SU-DHL-6 (cell line): ENCODE results near the gene CFAP100.

Experiments used
- H2AFZ ChIP-seq: fragments of 200-600 bp; sonication (generic); 2 replicates; pipeline ENCODE4 v1.6.1; 2014; ENCODE audit warnings: low read depth, mild to moderate bottlenecking, moderate library complexity, mixed read lengths, antibody characterized with exemption, low read length; ENCODE audit not compliant: severe bottlenecking
- H3F3A ChIP-seq: fragments of 200-600 bp; shearing (Covaris generic); 2 replicates; pipeline ENCODE4 v1.6.0; 2016; ENCODE audit warnings: antibody characterized with exemption, mild to moderate bottlenecking; ENCODE audit not compliant: insufficient read depth
- H3K27ac ChIP-seq: fragments of 200-600 bp; sonication (generic); 2 replicates; pipeline ENCODE4 v1.5.1; 2016; ENCODE audit warnings: low read depth, mild to moderate bottlenecking, low read length, moderate library complexity, mixed read lengths
- H3K27me3 ChIP-seq: fragments of 200-600 bp; sonication (generic), shearing (Covaris generic); 2 replicates; pipeline ENCODE4 v1.6.0; 2014; ENCODE audit warnings: mild to moderate bottlenecking, low read length
- H3K36me3 ChIP-seq: fragments of 200-600 bp; sonication (generic); 2 replicates; pipeline ENCODE4 v1.6.1; 2014; ENCODE audit warnings: mild to moderate bottlenecking, low read length, mixed read lengths
- H3K4me2 ChIP-seq: fragments of 300-600, 200-600 bp; shearing (Covaris generic), sonication (generic); 2 replicates; pipeline ENCODE4 v1.6.0; 2014; ENCODE audit warnings: low read length, low read depth, mild to moderate bottlenecking; ENCODE audit not compliant: poor library complexity, severe bottlenecking
- H3K4me3 ChIP-seq: fragments of 200-600 bp; sonication (generic); 2 replicates; pipeline ENCODE4 v1.5.1; 2014; ENCODE audit warnings: antibody characterized with exemption, low read length, mild to moderate bottlenecking, mixed read lengths; ENCODE audit not compliant: insufficient read depth, poor library complexity, severe bottlenecking
- H3K79me2 ChIP-seq: fragments of 200-600 bp; sonication (generic); 2 replicates; pipeline ENCODE4 v1.6.1; 2014; ENCODE audit warnings: mild to moderate bottlenecking, low read length, moderate library complexity; ENCODE audit not compliant: insufficient read depth
- H3K9ac ChIP-seq: fragments of 200-600 bp; sonication (generic); 2 replicates; pipeline ENCODE4 v1.7.0; 2014; ENCODE audit warnings: mild to moderate bottlenecking, low read length
- H3K9me2 ChIP-seq: fragments of 200-600 bp; sonication (generic); replicated peaks from 2 replicates; pipeline ENCODE4 v1.6.1; 2014; ENCODE audit warnings: low read length; ENCODE audit not compliant: insufficient read depth
- H3K9me3 ChIP-seq: fragments of 200-600 bp; sonication (generic); 2 replicates; pipeline ENCODE4 v1.6.1; 2014; ENCODE audit warnings: low read length, mixed read lengths; ENCODE audit not compliant: insufficient read depth
- H4K20me1 ChIP-seq: fragments of 200-600 bp; sonication (generic); 2 replicates; pipeline ENCODE4 v1.6.1; 2014; ENCODE audit warnings: low read depth, mild to moderate bottlenecking, antibody characterized with exemption, low read length, moderate library complexity, mixed read lengths
- CTCF ChIP-seq: fragments of 200-600 bp; sonication (generic); IDR thresholded peaks from one replicate; pipeline ENCODE4 v1.5.1; 2017; ENCODE audit warnings: antibody characterized with exemption, mild to moderate bottlenecking, low read length, moderate library complexity; ENCODE audit not compliant: insufficient read depth, poor library complexity, severe bottlenecking
- EZH2phosphoT487 ChIP-seq: fragments of 200-600 bp; sonication (generic), shearing (Covaris generic); conservative IDR thresholded peaks from 2 replicates; pipeline ENCODE4 v1.6.1; 2018; ENCODE audit warnings: mild to moderate bottlenecking, antibody characterized with exemption, low read length, moderate library complexity, mixed read lengths

The CFAP100 gene

GRCh38 chr3:126377211-126377610 is 17.5 kb upstream of the CFAP100 start:
- Histone ChIP-seq H3K9ac (no peak overlapping the region), H4K20me1 (no peaks in the 10 kb centered on the region), H3K36me3 (no peaks in the 10 kb centered on the region), H3K79me2 (no peaks in the 10 kb centered on the region), H3K4me3 (no peak overlapping the region), H3K27me3 (no peaks in the 10 kb centered on the region), H3K9me2 (no peaks in the 10 kb centered on the region), H3K4me2 (no peak overlapping the region), H3K9me3 (no peaks in the 10 kb centered on the region), H2AFZ (no peak overlapping the region), H3F3A (no peaks in the 10 kb centered on the region), H3K27ac (no peak overlapping the region)
- no peak for TF ChIP-seq CTCF
- no peak for TF ChIP-seq EZH2phosphoT487

DNA sequence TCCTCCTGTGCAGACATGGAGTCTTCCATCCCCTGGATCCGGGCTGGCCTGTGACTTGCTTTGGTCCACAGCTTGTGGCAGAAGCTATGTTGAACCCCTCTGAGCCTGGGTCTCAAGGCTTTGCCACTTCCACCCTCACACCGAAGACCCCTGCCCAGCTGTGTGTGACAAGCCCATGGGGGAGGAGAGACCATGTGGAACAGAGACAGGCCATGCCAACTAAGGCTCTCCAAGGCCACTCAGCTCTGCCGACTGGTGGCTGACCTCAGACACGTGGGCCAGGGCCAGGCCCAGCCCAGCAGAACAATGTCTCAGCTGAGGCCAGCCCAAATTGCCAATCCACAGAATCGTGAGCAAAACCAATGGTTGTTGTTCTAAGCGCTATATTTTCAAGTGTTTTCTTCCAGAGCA is 16.4 kb upstream of the CFAP100 start:
- no peaks in the 10 kb centered on the region for H3K79me2 ChIP-seq
- no peaks in the 10 kb centered on the region for H3K36me3 ChIP-seq
- no peak overlapping the region for H3K27ac ChIP-seq
- no peak overlapping the region for H3K4me3 ChIP-seq
- TF ChIP-seq EZH2phosphoT487 (no peak), CTCF (no peak)
- H4K20me1 ChIP-seq = no peaks in the 10 kb centered on the region
- no peaks in the 10 kb centered on the region for H3F3A ChIP-seq
- H3K9me2 ChIP-seq = no peaks in the 10 kb centered on the region
- no peak overlapping the region for H2AFZ ChIP-seq
- H3K27me3 ChIP-seq = no peaks in the 10 kb centered on the region
- no peaks in the 10 kb centered on the region for H3K9me3 ChIP-seq
- no peak overlapping the region for H3K4me2 ChIP-seq
- no peak overlapping the region for H3K9ac ChIP-seq

DNA sequence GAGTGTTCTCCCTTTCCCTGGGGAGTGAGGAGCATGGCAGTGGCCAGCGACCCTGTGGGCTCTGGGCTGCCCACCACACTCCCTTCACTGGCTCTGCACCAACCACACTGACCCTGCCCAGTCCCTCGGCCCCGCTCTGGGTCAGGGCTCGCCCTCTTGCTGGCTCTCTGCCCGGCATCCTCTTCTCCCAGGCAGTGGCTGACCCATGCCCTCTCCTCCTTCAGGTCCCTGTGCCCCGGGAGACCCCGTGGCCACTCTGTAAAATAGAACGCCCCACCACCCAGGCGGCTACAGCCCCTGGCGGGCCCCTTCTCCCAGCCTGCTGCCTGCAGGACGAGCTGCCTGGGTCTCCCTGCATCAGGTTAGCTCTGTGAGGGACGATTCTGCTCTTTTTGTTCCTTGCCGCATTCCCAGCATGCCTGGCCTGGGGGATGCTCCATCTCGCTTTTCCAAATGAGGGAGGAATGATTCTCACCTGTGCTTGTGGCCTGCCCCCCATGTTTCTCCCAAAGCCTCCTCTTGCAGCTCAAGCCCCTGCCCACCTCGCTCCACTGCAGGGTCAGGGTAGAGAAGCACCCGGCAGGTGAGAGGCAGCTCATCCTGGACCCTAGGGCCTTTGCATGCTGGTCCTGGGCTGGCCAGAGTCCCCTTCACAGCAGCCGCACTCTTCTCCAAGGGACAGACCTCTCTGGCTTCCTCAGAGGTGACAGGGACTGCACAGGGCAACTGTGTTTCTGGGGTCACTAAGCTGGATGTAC is 14.5 kb upstream of the CFAP100 start:
- Histone ChIP-seq H3K9ac (no peak overlapping the region), H3K27me3 (no peaks in the 10 kb centered on the region), H2AFZ (no peak overlapping the region), H3K9me2 (no peaks in the 10 kb centered on the region), H3K4me2 (no peak overlapping the region), H3K4me3 (no peak overlapping the region), H4K20me1 (no peaks in the 10 kb centered on the region), H3K9me3 (no peaks in the 10 kb centered on the region), H3K36me3 (no peaks in the 10 kb centered on the region), H3K79me2 (no peaks in the 10 kb centered on the region), H3F3A (no peaks in the 10 kb centered on the region), H3K27ac (no peak overlapping the region)
- TF ChIP-seq CTCF = no peak
- TF ChIP-seq EZH2phosphoT487 = no peak
